M059J (cell line): Measurements from ENCODE around the gene COPZ2. TPM values are rescaled to one million over a fixed set of nuclear protein-coding genes. Genes with fewer than 3 reads are reported as not detected.
"Not testable (repeated sequence)": the region's sequence is repeated elsewhere in the genome, so short reads cannot be mapped to it uniquely, and the experiment has no call there.

ENCODE experiments used
- DNase-seq: peaks from one replicate; pipeline ENCODE4 v3.0.0-alpha.2; 2012; ENCODE audit warnings: low read depth
- total RNA-seq: library from RNA; depleted of rRNA; stranded (reverse); fragments of >200 nt; shearing (Covaris generic); gene quantifications from 2 replicates; pipeline ENCODE4 v1.2.3, GENCODE V29; 2014; rRNA removed

Gene COPZ2, protein sequence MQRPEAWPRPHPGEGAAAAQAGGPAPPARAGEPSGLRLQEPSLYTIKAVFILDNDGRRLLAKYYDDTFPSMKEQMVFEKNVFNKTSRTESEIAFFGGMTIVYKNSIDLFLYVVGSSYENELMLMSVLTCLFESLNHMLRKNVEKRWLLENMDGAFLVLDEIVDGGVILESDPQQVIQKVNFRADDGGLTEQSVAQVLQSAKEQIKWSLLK
- total RNA-seq: 27.3 and 40.7 TPM in 2 replicates

DNA sequence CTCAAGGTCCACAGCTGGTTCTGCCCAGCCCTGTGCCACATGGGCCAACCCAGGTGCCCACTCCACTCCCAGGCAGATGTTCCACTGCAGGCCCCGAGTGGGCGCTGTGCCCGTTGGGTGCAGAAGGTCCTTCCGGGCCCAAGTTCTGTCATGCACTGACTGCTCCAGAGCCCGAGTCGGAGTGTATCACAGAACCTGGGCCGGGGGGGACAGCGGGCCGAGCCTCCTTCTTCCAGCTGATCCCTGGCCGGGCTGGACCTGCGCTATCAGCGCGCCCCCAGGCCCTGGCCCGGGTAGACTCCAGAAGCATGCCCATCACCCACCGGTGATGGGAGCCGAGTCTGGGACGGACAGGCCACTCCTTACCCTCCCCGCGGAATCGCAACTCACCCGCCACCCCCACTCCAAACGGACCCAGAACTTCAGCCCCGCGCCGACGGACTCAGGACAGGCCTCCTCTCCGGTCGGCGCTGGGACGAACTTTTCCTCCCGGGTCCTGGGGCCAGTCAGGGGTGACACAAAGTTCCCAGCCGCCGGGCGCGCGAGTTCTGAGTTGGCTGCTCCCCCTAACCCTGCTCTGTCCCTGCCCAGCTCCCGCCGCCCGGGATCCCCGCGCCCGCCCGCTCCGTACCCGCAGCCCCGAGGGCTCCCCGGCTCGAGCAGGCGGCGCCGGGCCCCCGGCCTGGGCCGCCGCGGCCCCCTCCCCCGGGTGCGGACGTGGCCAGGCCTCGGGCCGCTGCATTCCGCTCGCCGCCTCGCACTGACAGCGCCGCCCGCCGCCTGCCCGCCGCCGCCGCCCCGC is at the start of gene COPZ2:
TSS of gene COPZ2 (minus strand) at position 762 of the 802 bp plus-strand sequence. CDS start at position 742, 20 bp downstream.
- DNase-seq: peak; percentile 53

DNA sequence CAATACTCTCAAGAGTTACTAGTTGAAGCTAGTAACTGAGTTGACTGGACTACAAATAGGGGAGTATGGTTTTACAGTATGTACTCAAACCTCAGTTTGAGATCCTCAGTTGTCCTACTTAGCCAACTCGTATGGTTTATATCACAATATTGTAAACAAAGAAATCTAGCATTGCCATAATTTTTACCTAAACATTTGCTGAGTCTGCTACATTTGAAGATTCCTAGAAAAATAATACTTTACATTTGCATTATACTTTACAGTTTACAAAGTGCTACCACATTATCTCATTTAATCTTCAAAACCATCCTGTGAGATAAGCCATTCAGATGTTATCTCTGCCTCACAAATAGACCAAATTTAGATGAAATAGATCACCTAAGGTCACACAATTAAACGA is 47.3 kb upstream of the COPZ2 start:
- no peak for DNase-seq

DNA sequence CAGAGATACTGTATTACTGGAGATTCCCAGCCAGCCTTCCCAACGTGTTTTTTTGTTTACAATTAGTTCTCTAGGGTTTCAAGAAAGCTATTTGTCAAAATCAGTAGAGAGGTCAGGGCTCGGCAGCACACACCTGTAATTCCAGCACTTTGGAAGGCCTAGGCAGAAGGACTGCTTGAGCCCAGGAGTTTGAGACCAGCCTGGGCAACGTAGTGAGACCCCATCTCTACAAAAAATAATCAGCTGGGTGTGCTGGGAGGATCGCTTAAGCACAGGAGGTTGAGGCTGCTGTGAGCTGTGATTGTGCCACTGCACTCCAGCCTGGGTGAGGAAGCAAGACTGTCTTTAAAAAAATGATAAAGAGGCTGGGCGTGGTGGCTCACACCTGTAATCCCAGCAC is 44.3 kb upstream of the COPZ2 start:
- no peak for DNase-seq

DNA sequence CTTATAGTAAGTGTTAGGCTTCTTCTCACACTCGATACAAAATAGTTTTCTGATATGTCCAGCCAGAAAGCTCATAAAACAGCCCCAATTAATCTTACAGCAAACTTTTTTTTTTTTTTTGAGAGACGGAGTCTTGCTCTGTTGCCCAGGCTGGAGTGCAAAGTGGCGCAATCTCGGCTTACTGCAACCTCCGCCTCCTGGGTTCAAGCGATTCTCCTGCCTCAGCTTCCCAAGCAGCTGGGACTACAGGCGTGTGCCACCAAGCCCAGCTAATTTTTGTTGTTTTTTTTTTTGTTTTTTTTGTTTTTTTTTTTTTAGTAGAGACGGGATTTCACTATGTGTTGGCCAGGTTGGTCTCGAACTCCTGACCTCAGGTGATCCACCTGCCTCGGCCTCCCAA is 39.6 kb upstream of the COPZ2 start:
- not testable (repeated sequence) for DNase-seq

DNA sequence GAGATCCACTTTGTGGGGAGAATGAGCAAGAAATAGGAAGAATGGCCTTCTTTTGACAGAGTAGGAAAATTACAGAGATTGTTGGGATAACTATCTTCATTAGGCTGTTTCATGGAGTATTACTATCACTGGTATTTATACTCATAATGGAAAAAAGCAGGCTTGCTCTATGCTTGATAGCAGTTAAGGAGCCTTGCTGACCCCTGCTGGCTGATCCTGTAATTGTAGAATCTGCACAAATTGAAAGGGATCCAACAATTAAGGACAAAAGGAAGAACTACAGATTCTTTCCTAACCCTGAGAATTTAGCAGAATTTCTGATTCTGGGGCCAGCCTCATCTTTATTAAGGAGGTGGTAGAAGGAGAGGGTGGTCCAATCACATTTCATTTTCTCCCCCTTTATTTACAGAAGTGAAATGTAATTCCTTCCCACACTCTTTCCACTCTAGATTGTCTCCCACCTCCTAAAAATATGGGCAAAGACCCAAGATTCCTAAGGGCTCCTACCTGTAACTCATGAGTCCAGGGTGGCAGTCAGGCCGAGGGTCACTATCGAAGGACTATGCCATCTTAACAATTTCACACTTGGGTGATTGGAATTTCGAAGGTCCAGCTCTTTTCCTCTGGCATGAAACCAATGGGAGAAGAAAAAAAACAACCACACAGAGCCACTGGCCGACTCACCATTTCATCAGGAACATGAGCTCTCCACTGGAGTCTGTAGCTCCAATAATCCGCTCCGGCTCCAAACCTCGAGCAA is 36.9 kb upstream of the COPZ2 start:
- DNase-seq: peak; percentile 73

DNA sequence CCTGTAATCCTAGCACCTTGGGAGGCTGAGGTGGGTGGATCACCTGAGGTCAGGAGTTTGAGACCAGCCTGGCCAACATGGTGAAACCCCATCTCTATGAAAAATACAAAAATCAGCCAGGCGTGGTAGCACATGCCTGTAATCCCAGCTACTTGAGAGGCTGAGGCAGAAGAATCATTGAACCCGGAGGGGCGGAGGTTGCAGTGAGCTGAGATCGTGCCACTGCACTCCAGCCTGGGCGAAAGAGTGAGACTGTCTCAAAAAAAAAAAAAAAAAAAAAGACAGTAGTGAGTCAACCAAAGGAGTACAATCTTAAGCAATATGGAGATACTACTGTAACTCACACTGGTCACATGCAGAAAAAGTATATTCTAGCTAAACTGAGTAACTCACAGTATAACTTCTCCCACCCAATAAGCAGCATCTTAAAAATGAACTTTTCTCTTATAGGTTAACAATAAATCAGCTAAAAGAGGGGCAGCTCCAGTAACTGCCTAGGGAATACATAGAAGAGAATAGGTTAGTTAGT is 36.0 kb upstream of the COPZ2 start:
- not testable (repeated sequence) for DNase-seq

DNA sequence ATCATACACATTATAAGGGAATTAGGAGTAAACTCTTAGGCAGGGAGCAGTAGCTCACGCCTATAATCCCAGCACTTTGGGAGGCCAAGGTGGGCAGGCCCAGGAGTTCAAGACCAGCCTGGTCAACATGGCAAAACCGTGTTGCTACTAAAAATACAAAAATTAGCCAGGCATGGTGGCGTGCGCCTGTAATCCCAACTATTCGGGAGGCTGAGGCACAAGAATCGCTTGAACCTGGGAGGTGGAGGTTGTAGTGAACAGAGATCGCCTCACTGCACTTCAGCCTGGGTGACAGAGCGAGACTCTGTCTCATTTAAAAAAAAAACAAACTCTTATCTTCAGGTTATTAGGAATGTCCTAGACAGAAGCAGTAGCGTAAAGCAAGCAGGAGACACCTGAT is 35.2 kb upstream of the COPZ2 start:
- DNase-seq: not testable (repeated sequence)

DNA sequence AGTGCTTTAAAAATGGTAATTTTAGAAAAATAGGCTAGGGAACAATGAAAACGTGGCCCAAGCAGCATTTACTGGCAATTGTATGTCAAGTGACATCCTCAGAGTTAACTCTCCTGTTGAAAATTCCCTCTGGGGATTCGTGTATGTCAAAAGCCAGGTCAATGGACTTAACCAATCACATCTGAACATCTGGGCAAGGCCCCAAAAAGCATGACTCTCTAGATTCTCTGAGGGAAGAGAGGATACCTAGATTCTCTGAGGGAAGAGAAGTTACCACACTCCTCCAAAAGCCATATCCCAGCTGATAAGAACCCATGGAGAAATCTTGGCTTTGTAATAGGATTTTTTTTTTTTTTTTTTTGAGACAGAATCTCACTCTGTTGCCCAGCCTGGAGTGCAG is 34.1 kb upstream of the COPZ2 start:
- DNase-seq: no peak

DNA sequence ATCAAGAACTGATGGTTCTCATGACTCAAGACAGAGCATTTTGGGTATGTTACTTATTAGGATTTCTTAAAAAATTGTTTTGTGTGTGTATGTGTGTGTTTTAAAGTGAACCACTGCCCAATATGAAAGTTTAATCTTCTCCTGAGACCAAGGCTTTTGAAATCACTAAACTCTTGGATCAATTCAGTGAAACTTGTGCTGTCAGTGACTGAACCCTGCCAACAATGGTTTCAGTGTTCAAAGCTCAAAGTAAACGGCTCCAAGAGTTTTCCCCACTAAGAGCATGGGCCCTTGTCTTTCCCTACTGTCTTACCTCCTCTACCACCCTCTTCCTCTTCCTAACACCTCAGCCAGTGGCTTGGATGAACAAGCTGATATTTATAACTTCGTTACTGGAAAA is 32.6 kb upstream of the COPZ2 start:
- DNase-seq: no peak

DNA sequence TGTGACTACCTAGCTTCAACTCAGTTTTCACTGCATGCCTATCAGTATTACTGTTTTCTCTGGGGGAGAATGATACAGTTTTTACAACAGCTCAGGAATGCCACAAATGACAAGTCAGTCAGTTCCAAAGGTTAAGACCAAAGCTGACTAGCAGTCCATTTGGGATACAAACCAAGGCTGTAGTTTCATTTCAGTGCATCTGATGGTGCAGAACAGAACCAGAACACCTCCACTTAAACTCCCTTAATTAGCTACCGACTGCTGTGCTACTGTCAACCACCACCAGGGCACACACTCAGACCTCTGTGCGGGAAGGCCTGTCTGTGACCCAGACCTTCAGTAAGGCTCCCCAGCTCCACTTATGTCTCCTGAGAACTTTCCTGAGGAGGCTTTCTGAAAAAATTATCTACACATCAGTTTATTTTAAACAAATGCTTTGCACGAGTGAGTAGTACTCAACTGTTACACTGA is 30.9 kb upstream of the COPZ2 start:
- DNase-seq: peak; percentile 58

DNA sequence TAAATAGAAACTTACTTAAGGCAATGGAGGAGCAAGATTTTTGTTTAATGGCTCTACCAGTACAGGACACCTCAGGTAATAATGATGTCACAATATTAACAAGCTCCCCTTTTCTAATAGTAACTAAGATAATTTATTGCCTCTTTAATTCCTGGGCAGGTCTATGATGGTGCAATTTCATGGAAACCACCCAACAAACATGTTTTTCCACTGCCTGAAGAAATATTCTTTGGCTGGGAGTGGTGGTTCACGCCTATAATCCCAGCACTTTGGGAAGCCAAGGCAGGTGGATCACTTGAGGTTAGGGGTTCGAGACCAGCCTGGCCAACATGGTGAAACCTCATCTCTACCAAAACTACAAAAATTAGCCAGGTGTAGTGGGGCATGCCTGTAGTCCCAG is 30.2 kb upstream of the COPZ2 start:
- not testable (repeated sequence) for DNase-seq

DNA sequence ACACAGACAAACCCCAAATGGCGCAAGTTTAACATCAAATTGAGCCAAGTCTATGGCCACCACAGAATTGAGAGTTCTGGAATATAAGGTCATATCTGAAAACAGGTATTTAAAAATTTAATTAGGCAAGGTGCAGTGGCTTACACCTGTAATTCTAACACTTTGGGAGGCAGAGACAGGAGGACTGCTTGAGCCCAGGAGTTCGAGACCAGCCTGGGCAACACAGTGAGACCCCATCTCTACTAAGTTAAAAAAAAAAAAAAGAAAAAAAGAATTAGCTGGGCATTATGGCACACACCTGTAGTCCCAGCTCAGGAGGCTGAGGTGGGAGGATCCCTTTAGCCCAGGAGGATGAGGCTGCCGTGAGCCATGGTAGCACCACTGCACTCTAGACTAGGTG is 29.6 kb upstream of the COPZ2 start:
- no peak for DNase-seq

DNA sequence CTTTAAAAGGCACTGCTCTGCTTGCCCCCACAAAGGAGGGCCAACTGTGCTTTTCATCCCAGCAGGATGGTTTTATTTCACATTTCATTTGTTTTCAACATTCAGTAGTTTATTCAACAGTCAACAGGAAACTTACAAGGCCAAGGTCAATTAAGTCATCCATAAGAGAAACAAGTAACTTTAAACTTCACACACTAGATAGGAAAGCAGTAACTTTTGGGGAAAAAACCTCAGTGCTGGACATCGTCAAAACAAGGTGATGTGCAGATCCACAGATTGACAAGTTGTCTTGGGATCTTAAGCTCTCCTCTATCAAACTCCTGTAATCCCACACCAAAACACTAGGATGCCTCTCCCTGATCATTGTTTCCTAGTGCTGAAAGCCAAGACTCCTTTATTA is 29.1 kb upstream of the COPZ2 start:
- DNase-seq: no peak

DNA sequence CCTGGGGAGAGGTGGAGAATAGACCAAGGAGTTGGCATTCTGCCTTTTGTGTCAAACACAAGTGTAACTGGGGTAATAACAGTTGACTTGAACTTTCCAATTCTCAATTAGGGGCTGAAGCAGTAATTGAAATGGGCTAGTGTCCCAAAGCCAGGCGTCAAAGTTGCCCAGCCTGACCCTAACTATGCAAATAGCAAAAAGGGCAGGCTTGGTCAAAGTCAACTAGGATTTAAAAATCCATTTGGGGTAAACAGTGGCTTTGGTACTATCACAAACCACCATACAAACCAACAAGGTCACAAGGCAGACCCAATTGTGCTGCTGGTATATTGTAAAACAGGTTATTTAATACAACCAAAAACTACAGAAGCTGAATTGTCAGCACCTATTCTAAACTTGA is 28.6 kb upstream of the COPZ2 start:
- DNase-seq: no peak

DNA sequence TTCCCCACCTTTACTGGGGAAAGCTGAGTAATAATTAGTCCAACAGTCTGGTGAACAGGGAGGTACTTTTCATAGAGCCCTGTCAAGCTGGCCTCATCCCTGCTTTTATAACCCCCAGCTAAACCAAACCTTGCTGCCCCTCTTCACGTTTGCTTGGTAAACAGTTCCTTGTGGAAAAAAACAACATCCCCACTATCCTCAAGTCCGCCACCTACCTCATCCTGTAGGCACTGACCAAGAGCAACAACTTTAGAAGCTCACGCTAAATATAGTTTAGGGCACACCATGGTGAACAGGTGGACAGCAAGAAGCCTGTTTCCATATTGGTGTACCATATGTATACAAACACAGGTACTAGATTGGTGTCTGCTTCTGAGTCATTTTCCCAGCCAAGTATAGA is 27.0 kb upstream of the COPZ2 start:
- DNase-seq: no peak

DNA sequence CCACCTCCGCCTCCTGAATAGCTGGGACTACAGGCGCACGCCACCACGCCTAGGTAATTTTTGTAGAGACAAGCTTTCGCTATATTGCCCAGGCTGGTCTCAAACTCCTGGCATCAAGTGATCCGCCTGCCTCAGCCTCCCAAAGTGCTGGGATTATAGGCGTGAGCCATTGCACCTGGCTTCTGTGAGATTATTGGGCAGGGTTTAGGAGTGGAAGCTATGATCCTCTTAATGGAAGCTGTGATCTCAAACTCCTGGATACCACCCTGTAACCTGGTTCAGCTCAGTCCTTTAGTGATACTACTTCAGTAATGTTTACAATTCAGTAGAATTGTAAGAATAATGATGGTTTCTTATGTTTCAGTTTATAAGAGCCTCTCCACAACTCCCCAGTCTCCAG is 24.7 kb upstream of the COPZ2 start:
- DNase-seq: no peak

DNA sequence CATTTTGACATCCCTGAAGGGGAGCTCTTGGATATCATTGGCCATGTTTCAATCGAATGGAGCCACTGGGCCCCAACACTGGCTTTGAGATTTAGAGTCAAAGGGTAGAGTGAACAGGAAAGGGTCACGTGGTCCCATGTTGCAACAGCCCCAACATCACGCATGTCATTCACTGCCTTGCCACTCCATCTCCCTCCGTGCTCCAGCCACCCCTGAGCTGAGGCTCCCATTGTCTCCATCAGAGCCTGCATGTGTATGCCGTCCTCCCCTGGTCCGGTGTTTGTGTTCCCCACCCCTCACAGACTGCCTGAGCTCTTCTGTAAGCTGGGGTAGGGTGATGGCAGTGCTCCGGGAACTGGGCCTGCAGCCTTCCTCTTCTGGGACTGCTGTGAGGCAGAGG is 22.7 kb upstream of the COPZ2 start:
- DNase-seq: no peak

DNA sequence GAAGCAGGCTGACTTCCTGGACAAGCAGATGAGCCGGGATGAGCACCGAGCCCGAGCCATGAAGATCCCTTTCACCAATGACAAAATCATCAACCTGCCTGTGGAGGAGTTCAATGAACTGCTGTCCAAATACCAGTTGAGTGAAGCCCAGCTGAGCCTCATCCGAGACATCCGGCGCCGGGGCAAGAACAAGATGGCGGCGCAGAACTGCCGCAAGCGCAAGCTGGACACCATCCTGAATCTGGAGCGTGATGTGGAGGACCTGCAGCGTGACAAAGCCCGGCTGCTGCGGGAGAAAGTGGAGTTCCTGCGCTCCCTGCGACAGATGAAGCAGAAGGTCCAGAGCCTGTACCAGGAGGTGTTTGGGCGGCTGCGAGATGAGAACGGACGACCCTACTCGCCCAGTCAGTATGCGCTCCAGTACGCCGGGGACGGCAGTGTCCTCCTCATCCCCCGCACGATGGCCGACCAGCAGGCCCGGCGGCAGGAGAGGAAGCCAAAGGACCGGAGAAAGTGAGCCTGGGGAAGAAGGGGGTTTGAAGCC is 21.6 kb upstream of the COPZ2 start:
- no peak for DNase-seq

DNA sequence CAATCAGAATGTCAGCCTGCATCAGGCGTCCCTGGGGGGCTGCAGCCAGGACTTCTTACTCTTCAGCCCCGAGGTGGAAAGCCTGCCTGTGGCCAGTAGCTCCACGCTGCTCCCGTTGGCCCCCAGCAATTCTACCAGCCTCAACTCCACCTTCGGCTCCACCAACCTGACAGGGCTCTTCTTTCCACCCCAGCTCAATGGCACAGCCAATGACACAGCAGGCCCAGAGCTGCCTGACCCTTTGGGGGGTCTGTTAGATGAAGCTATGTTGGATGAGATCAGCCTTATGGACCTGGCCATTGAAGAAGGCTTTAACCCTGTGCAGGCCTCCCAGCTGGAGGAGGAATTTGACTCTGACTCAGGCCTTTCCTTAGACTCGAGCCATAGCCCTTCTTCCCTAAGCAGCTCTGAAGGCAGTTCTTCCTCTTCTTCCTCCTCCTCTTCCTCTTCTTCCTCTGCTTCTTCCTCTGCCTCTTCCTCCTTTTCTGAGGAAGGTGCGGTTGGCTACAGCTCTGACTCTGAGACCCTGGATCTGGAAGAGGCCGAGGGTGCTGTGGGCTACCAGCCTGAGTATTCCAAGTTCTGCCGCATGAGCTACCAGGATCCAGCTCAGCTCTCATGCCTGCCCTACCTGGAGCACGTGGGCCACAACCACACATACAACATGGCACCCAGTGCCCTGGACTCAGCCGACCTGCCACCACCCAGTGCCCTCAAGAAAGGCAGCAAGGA is 21.0 kb upstream of the COPZ2 start:
- no peak for DNase-seq

DNA sequence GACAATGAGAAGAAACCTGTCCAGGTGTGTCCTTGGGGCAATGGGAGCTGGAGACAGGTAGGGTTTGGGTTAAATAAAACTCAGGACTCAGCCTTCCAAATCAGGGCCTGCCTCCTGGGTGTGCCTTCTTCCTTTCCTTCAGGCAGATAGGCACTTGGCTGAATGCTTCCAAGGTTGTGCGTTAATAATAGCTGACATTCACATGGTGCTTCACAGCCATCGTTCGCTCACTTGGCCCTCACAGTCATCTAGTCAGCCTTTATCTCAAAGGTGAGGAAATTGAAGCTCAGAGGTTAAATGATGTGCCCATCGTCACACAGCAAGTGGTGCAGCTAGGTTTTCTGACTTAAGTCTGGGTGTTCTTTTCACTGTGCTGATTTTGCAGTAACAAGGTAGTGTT is 20.0 kb upstream of the COPZ2 start:
- no peak for DNase-seq

DNA sequence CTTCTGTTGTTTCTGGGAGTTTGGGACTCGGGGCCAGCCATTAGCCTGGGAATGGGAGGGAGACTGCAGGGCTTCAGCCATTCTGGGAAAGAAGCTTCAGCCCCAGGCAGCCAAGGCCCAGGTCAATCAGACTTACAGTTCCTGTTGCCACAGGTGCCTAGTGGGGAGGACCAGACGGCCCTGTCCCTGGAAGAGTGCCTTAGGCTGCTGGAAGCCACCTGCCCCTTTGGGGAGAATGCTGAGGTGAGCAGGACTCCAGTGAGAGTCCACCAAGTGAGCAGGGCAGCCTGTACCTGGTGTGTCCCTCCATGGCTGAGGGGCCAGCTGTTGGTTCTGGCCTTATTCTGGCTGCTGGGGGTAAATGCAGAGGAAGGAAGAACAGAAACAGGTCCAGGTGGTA is 19.3 kb upstream of the COPZ2 start:
- DNase-seq: no peak
